HFF-Myc (cell line): ENCODE results near the gene SLC41A1.

ENCODE experiments used
- DNase-seq: peaks from one replicate; pipeline ENCODE4 v3.0.0-alpha.2; 2011; ENCODE audit warnings: low read depth; ENCODE audit errors: extremely low read depth
- H3K4me3 ChIP-seq: replicated peaks from 2 replicates; pipeline ENCODE4 v1.5.1; 2011; ENCODE audit warnings: low read depth, mild to moderate bottlenecking, control low read depth, low read length
- TF ChIP-seq, protein P1 (sequence below): IDR thresholded peaks from 2 replicates; pipeline ENCODE4 v1.5.1; 2012; ENCODE audit warnings: mild to moderate bottlenecking, low read depth, low read length, control low read depth; ENCODE audit errors: missing control alignments

Gene SLC41A1

DNA sequence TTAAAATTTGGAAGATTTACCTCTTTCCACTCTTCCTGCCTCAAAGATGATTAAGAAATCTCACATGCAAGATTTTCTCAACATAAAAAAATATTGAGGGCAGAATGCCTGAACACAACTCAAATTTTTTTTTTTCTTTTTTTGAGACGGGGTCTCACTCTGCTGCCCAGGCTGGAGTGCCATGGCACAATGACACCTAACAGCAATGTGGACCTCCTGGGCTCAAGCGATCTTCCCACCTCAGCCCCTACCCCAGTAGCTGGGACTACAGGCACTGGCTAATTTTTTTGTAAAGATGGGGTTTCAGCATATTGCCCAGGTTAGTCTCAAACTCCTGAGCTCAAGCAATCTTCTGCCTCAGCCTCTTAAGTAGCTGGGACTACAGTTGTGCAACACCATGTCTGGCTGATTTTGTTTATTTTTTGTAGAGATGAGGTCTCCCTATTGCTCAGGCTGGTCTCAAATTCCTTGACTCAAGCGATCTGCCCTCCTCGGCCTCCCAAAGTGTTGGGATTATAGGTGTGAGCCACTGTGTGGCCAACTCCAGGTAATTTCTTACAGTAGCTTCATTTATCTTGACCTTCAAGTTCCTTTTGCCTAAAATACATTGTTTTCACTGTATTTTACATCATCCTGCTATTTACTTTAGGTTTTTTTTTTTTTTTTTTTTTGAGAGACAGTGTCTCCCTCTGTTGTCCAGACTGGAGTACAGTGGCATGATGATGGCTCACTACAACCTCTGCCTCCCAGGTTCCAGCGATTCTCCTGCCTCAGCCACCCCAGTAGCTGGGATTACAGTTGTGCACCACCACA is 73.4 kb downstream of the SLC41A1 start:
- H3K4me3 ChIP-seq = no peak overlapping the region
- DNase-seq = no peak

More for the DNA sequence above, 73.4 kb downstream of the SLC41A1 start:
- TF ChIP-seq, protein P1, sequence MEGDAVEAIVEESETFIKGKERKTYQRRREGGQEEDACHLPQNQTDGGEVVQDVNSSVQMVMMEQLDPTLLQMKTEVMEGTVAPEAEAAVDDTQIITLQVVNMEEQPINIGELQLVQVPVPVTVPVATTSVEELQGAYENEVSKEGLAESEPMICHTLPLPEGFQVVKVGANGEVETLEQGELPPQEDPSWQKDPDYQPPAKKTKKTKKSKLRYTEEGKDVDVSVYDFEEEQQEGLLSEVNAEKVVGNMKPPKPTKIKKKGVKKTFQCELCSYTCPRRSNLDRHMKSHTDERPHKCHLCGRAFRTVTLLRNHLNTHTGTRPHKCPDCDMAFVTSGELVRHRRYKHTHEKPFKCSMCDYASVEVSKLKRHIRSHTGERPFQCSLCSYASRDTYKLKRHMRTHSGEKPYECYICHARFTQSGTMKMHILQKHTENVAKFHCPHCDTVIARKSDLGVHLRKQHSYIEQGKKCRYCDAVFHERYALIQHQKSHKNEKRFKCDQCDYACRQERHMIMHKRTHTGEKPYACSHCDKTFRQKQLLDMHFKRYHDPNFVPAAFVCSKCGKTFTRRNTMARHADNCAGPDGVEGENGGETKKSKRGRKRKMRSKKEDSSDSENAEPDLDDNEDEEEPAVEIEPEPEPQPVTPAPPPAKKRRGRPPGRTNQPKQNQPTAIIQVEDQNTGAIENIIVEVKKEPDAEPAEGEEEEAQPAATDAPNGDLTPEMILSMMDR = no peak
